Esophagus muscularis mucosa (tissue), 4 donors: ENCODE measurements around the gene MPZL1. TPM values are rescaled to one million over a fixed set of nuclear protein-coding genes. Genes with fewer than 3 reads are reported as not detected.
"Not testable (repeated sequence)": the region's sequence is repeated elsewhere in the genome, so short reads cannot be mapped to it uniquely, and the experiment has no call there.

Experiments used
- DNase-seq: peaks from one replicate; pipeline ENCODE4 v3.0.0-alpha.2; 2017; ENCODE audit errors: extremely low spot score
- H3K27ac ChIP-seq, 4 donors: fragments of 200-600 bp; sonication (generic); replicated peaks in 1 of 4; 1 replicate in 3 of 4; 2 replicates in 1 of 4; pipeline ENCODE4 v1.5.1; 2016 to 2019; ENCODE audit warnings: mild to moderate bottlenecking in 1 of 4
- H3K27me3 ChIP-seq, 4 donors: fragments of 200-600 bp; sonication (generic); one replicate each; pipeline versions ENCODE4 v1.5.1 to v1.6.0; 2016 to 2019
- H3K36me3 ChIP-seq, 4 donors: fragments of 200-600 bp; sonication (generic); one replicate each; pipeline ENCODE4 v1.5.1; 2016 to 2019
- H3K4me1 ChIP-seq, 4 donors: fragments of 200-600 bp; sonication (generic); one replicate each; pipeline ENCODE4 v1.5.1; 2016 to 2019
- H3K4me3 ChIP-seq, 4 donors: fragments of 200-600 bp; sonication (generic); 1 replicate in 2 of 4; 2 replicates in 2 of 4; pipeline ENCODE4 v1.5.1; 2016 to 2019; ENCODE audit warnings: mild to moderate bottlenecking in 4 of 4, moderate library complexity in 1 of 4
- H3K9me3 ChIP-seq, 4 donors: fragments of 200-600 bp; sonication (generic); 1 replicate in 3 of 4; 2 replicates in 1 of 4; pipeline ENCODE4 v1.5.1; 2016 to 2019
- EP300 ChIP-seq: sonication (generic); formaldehyde crosslinking; IDR thresholded peaks from one replicate; pipeline ENCODE4 v1.6.1; 2017; ENCODE audit warnings: antibody characterized with exemption
- POLR2A ChIP-seq: fragments of 450-650 bp; IDR thresholded peaks from one replicate; pipeline ENCODE4 v1.6.1; 2017; ENCODE audit warnings: antibody characterized with exemption, moderate library complexity, mild to moderate bottlenecking, low read depth
- POLR2AphosphoS5 ChIP-seq, 2 donors: sonication (generic); formaldehyde crosslinking; IDR thresholded peaks; one replicate each; pipeline ENCODE4 v1.6.1; 2017; ENCODE audit warnings: antibody characterized with exemption in 2 of 2
- WGBS: methylation state at CpG from one replicate; pipeline ENCODE4 v1.1.5; 2018; 5-methylcytosine and 5-hydroxymethylcytosine counted together
- intact Hi-C: fragments of 100-400 bp; cut with DNase I; formaldehyde crosslinking; loops from one replicate; pipeline ENCODE4 v1.15.1; 2023
- total RNA-seq, 4 donors: library from RNA; depleted of rRNA; stranded (reverse); fragments of >200 nt; gene quantifications; one replicate each; pipeline versions ENCODE4 v1.1.0 to v1.2.1, GENCODE V29; 2016
- TF ChIP-seq, protein P1 (sequence below), 3 experiments: fragments of 200-600 bp in 2 of 3; fragments of 450-650 bp in 1 of 3; sonication (generic) in 2 of 3; IDR thresholded peaks; one replicate each; pipeline ENCODE4 v1.5.1; 2017 to 2019; ENCODE audit warnings: antibody characterized with exemption in 3 of 3, mild to moderate bottlenecking in 2 of 3, moderate library complexity in 1 of 3

MPZL1 gene
- total RNA-seq, 4 donors from 2014 or later, result 72.7 to 130 (median 107) TPM

DNA sequence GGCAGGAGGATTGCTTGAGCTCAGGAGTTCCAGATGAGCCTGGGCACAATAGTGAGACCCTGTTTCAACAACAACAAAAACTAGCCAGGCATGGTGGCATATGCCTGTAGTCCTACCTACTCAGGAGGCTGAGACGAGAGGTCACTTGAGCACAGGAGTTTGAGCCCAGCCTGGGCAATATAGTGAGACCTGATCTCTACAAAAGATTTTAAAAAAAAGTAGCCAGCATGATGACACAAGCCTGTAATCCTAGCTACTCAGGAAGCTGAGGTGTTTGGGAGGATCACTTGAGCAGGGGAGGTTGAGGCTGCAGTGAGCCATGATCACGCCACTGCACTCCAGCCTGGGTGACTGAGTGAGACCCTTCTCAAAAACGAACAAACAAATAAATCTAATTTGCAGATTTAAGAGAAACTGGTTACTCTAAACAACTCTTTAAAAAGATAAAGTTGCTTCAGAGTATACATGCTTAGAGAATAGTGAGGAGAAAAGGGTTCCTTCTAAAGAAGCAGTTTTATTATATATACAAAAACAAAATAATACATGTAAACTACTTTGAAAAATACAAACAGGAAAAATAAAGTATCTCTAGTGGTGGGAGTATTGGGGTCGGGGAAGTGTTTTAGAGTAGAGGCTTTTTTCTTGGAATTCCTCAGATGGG is 103.8 kb downstream of the MPZL1 start:
- intact Hi-C loops, result no loop called here

GRCh38 chr1:167826127-167826526 is 104.3 kb downstream of the MPZL1 start:
- intact Hi-C loops, result no loop called here
- H3K36me3 ChIP-seq, result no peaks in the 10 kb centered on the region

More for the DNA sequence above, 103.8 kb downstream of the MPZL1 start:
- no peaks in the 10 kb centered on the region for H3K27me3 ChIP-seq
- no peak overlapping the region for H3K4me3 ChIP-seq
- no peak for DNase-seq
- H3K9me3 ChIP-seq, result no peaks in the 10 kb centered on the region
- peaks cover 0 to 8% (median 2%) of the 10 kb centered on the region in 4 donors for H3K4me1 ChIP-seq
- TF ChIP-seq POLR2AphosphoS5 (IDR thresholded peaks at IDR 0.05) (no peak), POLR2A (no peak)
- H3K27ac ChIP-seq, result no peak overlapping the region
- H3K36me3 ChIP-seq, result no peaks in the 10 kb centered on the region
- WGBS, result 87% methylated on average over 4 of the region's 4 CpGs

DNA sequence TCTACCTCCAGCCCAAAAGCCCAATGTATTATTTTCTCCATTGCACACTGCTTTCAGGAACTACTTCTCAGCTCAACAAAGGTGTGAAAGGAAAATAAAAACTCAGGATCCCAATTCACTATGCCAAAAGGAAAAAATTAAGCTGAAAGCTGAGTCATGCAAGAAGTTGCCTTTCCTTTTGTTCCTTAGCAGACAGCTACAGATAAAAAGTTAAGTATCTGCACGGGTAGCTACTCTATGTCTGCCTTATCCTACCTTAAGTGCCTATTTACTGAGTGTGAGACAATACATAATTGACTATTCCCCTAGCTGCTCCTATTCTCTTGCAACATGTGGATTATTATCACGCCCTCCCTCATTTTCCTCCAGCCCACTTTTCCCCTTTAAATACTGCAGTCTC is 108.1 kb downstream of the MPZL1 start:
- TF ChIP-seq, protein P1, sequence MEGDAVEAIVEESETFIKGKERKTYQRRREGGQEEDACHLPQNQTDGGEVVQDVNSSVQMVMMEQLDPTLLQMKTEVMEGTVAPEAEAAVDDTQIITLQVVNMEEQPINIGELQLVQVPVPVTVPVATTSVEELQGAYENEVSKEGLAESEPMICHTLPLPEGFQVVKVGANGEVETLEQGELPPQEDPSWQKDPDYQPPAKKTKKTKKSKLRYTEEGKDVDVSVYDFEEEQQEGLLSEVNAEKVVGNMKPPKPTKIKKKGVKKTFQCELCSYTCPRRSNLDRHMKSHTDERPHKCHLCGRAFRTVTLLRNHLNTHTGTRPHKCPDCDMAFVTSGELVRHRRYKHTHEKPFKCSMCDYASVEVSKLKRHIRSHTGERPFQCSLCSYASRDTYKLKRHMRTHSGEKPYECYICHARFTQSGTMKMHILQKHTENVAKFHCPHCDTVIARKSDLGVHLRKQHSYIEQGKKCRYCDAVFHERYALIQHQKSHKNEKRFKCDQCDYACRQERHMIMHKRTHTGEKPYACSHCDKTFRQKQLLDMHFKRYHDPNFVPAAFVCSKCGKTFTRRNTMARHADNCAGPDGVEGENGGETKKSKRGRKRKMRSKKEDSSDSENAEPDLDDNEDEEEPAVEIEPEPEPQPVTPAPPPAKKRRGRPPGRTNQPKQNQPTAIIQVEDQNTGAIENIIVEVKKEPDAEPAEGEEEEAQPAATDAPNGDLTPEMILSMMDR (IDR thresholded peaks at IDR 0.05), result no peak
- TF ChIP-seq EP300 (no peak), POLR2A (no peak), POLR2AphosphoS5 (IDR thresholded peaks at IDR 0.05) (no peak)
- intact Hi-C loops, result no loop called here
- Histone ChIP-seq H3K27me3 (no peaks in the 10 kb centered on the region), H3K27ac (no peak overlapping the region), H3K4me1 (no peaks in the 10 kb centered on the region), H3K36me3 (no peaks in the 10 kb centered on the region), H3K9me3 (no peaks in the 10 kb centered on the region), H3K4me3 (no peak overlapping the region)
- 64% methylated on average over 2 of the region's 2 CpGs for WGBS
- no peak for DNase-seq

More at GRCh38 chr1:167826127-167826526, 104.3 kb downstream of the MPZL1 start:
- Histone ChIP-seq H3K9me3 (no peaks in the 10 kb centered on the region), H3K4me3 (no peak overlapping the region), H3K27me3 (no peaks in the 10 kb centered on the region), H3K4me1 (peaks cover 0 to 6% (median 0%) of the 10 kb centered on the region in 4 donors), H3K27ac (no peak overlapping the region)
- DNase-seq, result no peak
- WGBS, result 92% methylated on average over 4 of the region's 4 CpGs
- TF ChIP-seq, protein P1 (IDR thresholded peaks at IDR 0.05), result no peak

DNA sequence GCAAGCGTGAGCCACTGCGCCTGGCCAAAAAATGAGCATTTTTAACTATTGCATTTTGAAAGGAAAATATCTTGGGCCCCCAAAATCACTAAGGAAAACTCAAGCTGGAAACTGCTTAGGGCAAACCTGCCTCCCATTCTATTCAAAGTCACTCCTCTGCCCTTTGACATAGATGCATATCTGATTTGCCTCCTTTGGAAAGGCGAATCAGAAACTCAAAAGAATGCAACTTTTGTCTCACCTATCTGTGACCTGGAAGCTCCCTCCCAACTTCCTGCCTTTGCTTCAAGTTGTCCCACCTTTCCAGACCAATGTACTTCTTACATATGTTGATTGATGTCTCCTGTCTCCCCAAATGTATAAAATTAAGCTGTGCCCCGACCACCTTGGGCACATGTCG is 108.9 kb downstream of the MPZL1 start:
- 87% methylated on average over 5 of the region's 5 CpGs for WGBS
- DNase-seq, intact Hi-C loops, H3K4me1 ChIP-seq, H3K27ac ChIP-seq, H3K4me3 ChIP-seq, H3K36me3 ChIP-seq, H3K27me3 ChIP-seq, H3K9me3 ChIP-seq: not testable (repeated sequence)

DNA sequence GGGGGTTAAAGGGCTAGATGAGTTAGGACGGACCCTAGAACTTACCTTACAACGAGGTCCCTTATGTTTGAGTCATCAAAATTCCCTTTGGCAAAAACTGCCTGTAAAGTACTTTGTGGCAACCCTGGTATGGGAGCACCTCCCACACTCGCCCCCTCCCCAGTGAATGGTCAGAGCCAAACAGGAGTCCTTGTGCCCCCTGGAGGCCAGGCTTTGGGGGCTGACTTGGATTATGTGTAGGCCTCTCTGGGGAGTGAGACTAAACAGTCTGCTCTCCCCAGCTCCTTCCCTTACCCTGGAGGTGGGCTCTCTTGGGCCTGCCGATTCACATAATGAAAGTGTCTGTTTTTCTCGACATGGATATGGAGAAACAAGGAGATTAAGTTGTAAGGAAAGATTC is 110.9 kb downstream of the MPZL1 start:
- Histone ChIP-seq H3K36me3 (no peaks in the 10 kb centered on the region), H3K27ac (no peak overlapping the region), H3K9me3 (no peaks in the 10 kb centered on the region), H3K27me3 (no peaks in the 10 kb centered on the region), H3K4me3 (no peak overlapping the region), H3K4me1 (no peaks in the 10 kb centered on the region)
- TF ChIP-seq, protein P1 (IDR thresholded peaks at IDR 0.05), result no peak
- TF ChIP-seq EP300 (no peak), POLR2AphosphoS5 (IDR thresholded peaks at IDR 0.05) (no peak), POLR2A (no peak)
- 75% methylated on average over 5 of the region's 5 CpGs for WGBS
- intact Hi-C loops, result no loop called here
- no peak for DNase-seq

DNA sequence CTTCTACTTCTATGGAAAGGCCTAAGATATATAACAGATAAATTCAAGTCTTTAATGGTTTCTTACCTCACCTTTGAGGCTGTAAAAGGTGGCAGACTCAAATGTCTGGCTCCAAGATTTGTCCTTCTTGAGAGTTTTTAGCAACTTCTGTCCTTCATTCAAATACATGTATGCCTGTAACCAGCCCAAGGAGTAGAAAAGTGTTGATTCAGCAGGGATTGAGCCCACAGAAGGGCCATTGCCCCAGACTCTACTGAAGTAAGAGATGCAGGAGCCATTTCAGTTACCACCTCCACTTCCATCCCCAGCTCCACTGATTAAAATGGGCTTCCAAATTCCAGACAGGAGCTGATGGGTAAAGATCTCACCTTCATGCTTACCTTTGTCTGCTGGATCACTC is 112.1 kb downstream of the MPZL1 start:
- TF ChIP-seq, protein P1 (IDR thresholded peaks at IDR 0.05), result no peak
- TF ChIP-seq EP300, result no peak
- no peak for TF ChIP-seq POLR2A
- no peak for TF ChIP-seq POLR2AphosphoS5 (IDR thresholded peaks at IDR 0.05)
- intact Hi-C loops, result no loop called here

More for the DNA sequence above, 112.1 kb downstream of the MPZL1 start:
- no peak for DNase-seq
- Histone ChIP-seq H3K9me3 (no peaks in the 10 kb centered on the region), H3K27me3 (no peaks in the 10 kb centered on the region), H3K4me3 (no peak overlapping the region), H3K27ac (no peak overlapping the region), H3K4me1 (no peaks in the 10 kb centered on the region), H3K36me3 (no peaks in the 10 kb centered on the region)
